OCI-LY3 (cell line): ENCODE results near the gene ARF1.

ENCODE experiments used
- H2AFZ ChIP-seq: fragments of 200-600, 300-600 bp; shearing (Covaris generic); 2 replicates; pipeline ENCODE4 v1.6.0; 2014; ENCODE audit warnings: antibody characterized with exemption, low read depth, low read length
- H3K27ac ChIP-seq: fragments of 200-600, 300-600 bp; sonication (generic); 2 replicates; pipeline ENCODE4 v1.5.1; 2014; ENCODE audit warnings: mild to moderate bottlenecking, low read length, moderate library complexity, mixed read lengths
- H3K27me3 ChIP-seq: fragments of 200-600, 300-600 bp; sonication (generic); 2 replicates; pipeline ENCODE4 v1.6.1; 2014; ENCODE audit warnings: low read depth, low read length, mixed read lengths
- H3K36me3 ChIP-seq: fragments of 200-600, 300-600 bp; sonication (generic); replicated peaks from 2 replicates; pipeline ENCODE3; 2014; ENCODE audit warnings: low read depth, low read length, mixed read lengths
- H3K4me1 ChIP-seq: fragments of 300-600, 200-600 bp; sonication (generic); 2 replicates; pipeline ENCODE4 v1.6.1; 2014; ENCODE audit warnings: low read length, mixed read lengths
- H3K4me2 ChIP-seq: fragments of 200-600, 300-600 bp; sonication (generic); 2 replicates; pipeline ENCODE4 v1.6.1; 2014; ENCODE audit warnings: low read length, mixed read lengths
- H3K4me3 ChIP-seq: fragments of 300-600, 200-600 bp; sonication (generic); 2 replicates; pipeline ENCODE4 v1.5.1; 2014; ENCODE audit warnings: antibody characterized with exemption, mild to moderate bottlenecking, low read length, moderate library complexity
- H3K79me2 ChIP-seq: fragments of 300-600, 200-600 bp; shearing (Covaris generic); 2 replicates; pipeline ENCODE4 v1.6.1; 2014; ENCODE audit warnings: mild to moderate bottlenecking, low read length, mixed read lengths
- H3K9ac ChIP-seq: fragments of 300-600, 200-600 bp; shearing (Covaris generic); 2 replicates; pipeline ENCODE4 v1.6.0; 2014; ENCODE audit warnings: mild to moderate bottlenecking, low read length, moderate library complexity
- H3K9me3 ChIP-seq: fragments of 200-600, 300-600 bp; shearing (Covaris generic); 2 replicates; pipeline ENCODE4 v1.6.1; 2014; ENCODE audit warnings: low read length, mixed read lengths; ENCODE audit not compliant: insufficient read depth
- H4K20me1 ChIP-seq: fragments of 200-600, 300-600 bp; sonication (generic); 2 replicates; pipeline ENCODE4 v1.6.1; 2016; ENCODE audit warnings: low read length, mixed read lengths; ENCODE audit not compliant: insufficient read depth
- CTCF ChIP-seq: fragments of 200-600, 300-600 bp; sonication (generic); IDR thresholded peaks from 2 replicates; pipeline ENCODE4 v1.5.1; 2014; ENCODE audit warnings: antibody characterized with exemption, low read length, low read depth
- EZH2phosphoT487 ChIP-seq: fragments of 200-600 bp; shearing (Covaris generic); IDR thresholded peaks from 2 replicates; pipeline ENCODE4 v1.6.1; 2018; ENCODE audit warnings: antibody characterized with exemption, mixed run types, low read depth

ARF1 gene

GRCh38 chr1:228059634-228060457 is 22.7 kb upstream of the ARF1 start:
- no peak overlapping the region for H3K4me3 ChIP-seq
- no peaks in the 10 kb centered on the region for H3K36me3 ChIP-seq
- H2AFZ ChIP-seq: no peak overlapping the region
- no peaks in the 10 kb centered on the region for H3K9me3 ChIP-seq
- H3K27me3 ChIP-seq: peaks cover 16% of the 10 kb centered on the region
- no peaks in the 10 kb centered on the region for H3K79me2 ChIP-seq
- no peak overlapping the region for H3K9ac ChIP-seq
- H3K27ac ChIP-seq: no peak overlapping the region
- no peaks in the 10 kb centered on the region for H3K4me1 ChIP-seq
- no peaks in the 10 kb centered on the region for H4K20me1 ChIP-seq
- no peak for TF ChIP-seq EZH2phosphoT487
- no peak overlapping the region for H3K4me2 ChIP-seq

- no peak overlapping the region for H3K4me2 ChIP-seq
- no peak overlapping the region for H2AFZ ChIP-seq
- TF ChIP-seq CTCF: no peak
These were observed 21.9 kb upstream of the ARF1 start for GRCh38 chr1:228060458-228061190.

GRCh38 chr1:228061411-228062084 is 21.0 kb upstream of the ARF1 start:
- Histone ChIP-seq H3K27me3 (peaks cover 9% of the 10 kb centered on the region), H3K9ac (no peak overlapping the region), H3K27ac (no peak overlapping the region), H3K4me2 (no peak overlapping the region), H3K79me2 (no peaks in the 10 kb centered on the region), H3K9me3 (no peaks in the 10 kb centered on the region), H3K4me1 (no peaks in the 10 kb centered on the region), H2AFZ (no peak overlapping the region), H3K36me3 (no peaks in the 10 kb centered on the region), H4K20me1 (no peaks in the 10 kb centered on the region), H3K4me3 (no peak overlapping the region)
- TF ChIP-seq EZH2phosphoT487 (no peak), CTCF (no peak)

More at GRCh38 chr1:228060458-228061190, 21.9 kb upstream of the ARF1 start:
- H3K27me3 ChIP-seq: peaks cover 14% of the 10 kb centered on the region
- no peaks in the 10 kb centered on the region for H4K20me1 ChIP-seq
- no peaks in the 10 kb centered on the region for H3K9me3 ChIP-seq
- no peak overlapping the region for H3K4me3 ChIP-seq
- no peaks in the 10 kb centered on the region for H3K79me2 ChIP-seq
- H3K9ac ChIP-seq: no peak overlapping the region
- H3K4me1 ChIP-seq: no peaks in the 10 kb centered on the region
- no peaks in the 10 kb centered on the region for H3K36me3 ChIP-seq
- no peak overlapping the region for H3K27ac ChIP-seq

GRCh38 chr1:228062085-228062791 is 20.3 kb upstream of the ARF1 start:
- H3K36me3 ChIP-seq: no peaks in the 10 kb centered on the region
- H3K4me1 ChIP-seq: no peaks in the 10 kb centered on the region
- H3K27ac ChIP-seq: no peak overlapping the region
- no peak overlapping the region for H3K4me2 ChIP-seq
- no peak overlapping the region for H3K9ac ChIP-seq
- no peak for TF ChIP-seq EZH2phosphoT487
- no peak for TF ChIP-seq CTCF
- no peaks in the 10 kb centered on the region for H3K9me3 ChIP-seq
- H3K79me2 ChIP-seq: no peaks in the 10 kb centered on the region
- H4K20me1 ChIP-seq: no peaks in the 10 kb centered on the region
- H3K4me3 ChIP-seq: no peak overlapping the region
- no peak overlapping the region for H2AFZ ChIP-seq
- H3K27me3 ChIP-seq: peaks cover 11% of the 10 kb centered on the region
